ENCODE data around the gene RAB31. TPM values are rescaled to one million over a fixed set of nuclear protein-coding genes. Genes with fewer than 3 reads are reported as not detected.

RAB31 gene
- total and polyA plus RNA-seq, 2 of the 13 experiments (the other 11 are each of a cell fraction or from before 2014, with no cell fraction given) = 1.1 to 1.7 TPM

- FAIRE-seq = no peak
- Histone ChIP-seq H3K36me3 (replicated peaks in 1 of 2; ENCODE audit: control insufficient read depth in 1 of 2, insufficient read depth in 2 of 2, low read length in 2 of 2) (no peaks in the 10 kb centered on the region), H4K20me1 (ENCODE audit: insufficient read depth, low read length) (no peaks in the 10 kb centered on the region), H3K9ac (ENCODE audit: insufficient read depth, low read depth, low read length) (no peak overlapping the region), H3K4me2 (ENCODE audit: low read depth, low read length) (no peak overlapping the region), H3K4me3 (replicated peaks in 1 of 3; ENCODE audit: insufficient read depth in 1 of 3, low read depth in 2 of 3, low read length in 3 of 3) (no peak overlapping the region), H3K4me1 (ENCODE audit: insufficient read depth, low read length) (no peaks in the 10 kb centered on the region), H3K27me3 (ENCODE audit: control insufficient read depth in 1 of 2, insufficient read depth in 2 of 2, low read length in 2 of 2) (peaks cover 0 to 3% of the 10 kb centered on the region in 2 experiments; a peak in 1 of 5 replicates), H3K27ac (ENCODE audit: extremely low read length, insufficient read depth, low read length) (no peak overlapping the region), H3K79me2 (ENCODE audit: insufficient read depth, low read length) (no peaks in the 10 kb centered on the region), H2AFZ (ENCODE audit: low read length) (no peak overlapping the region), H3K9me3 (ENCODE audit: low read length) (no peaks in the 10 kb centered on the region)
- POLR2A ChIA-PET = no interaction called here
- in situ Hi-C loops (cut with HindIII; ENCODE audit: extremely low pct_ligation_motif_present, low pct_unique_long_range_greater_than_20kb) = no loop called here
- 77% methylated on average over 8 of the region's 8 CpGs for WGBS (ENCODE audit: low lambda C conversion rate)
- ATAC-seq = no peak
- intact Hi-C loops (cut with micrococcal nuclease; ENCODE audit: unreplicated experiment) = no loop called here
- no peak for DNase-seq (ENCODE audit: low spot score)
- no TSS peak for BruUV-seq (replicated peaks)
- TF ChIP-seq ZNF180 (CRISPR knock-in tag; IDR thresholded peaks at IDR 0.05; ENCODE audit: borderline replicate concordance, low read depth) = no peak
- TF ChIP-seq ZNF572 (CRISPR knock-in tag; IDR thresholded peaks at IDR 0.05) = no peak
- TF ChIP-seq ZNF652 (CRISPR knock-in tag; IDR thresholded peaks at IDR 0.05; ENCODE audit: borderline replicate concordance, low read depth) = no peak
- no peak for TF ChIP-seq SMC3 (IDR thresholded peaks at IDR 0.05; ENCODE audit: low read length)
- TF ChIP-seq GABPB1 (CRISPR knock-in tag; IDR thresholded peaks at IDR 0.05) = no peak
- TF ChIP-seq ZNF335 (CRISPR knock-in tag; IDR thresholded peaks at IDR 0.05) = no peak
- peak; percentile 80 for TF ChIP-seq MNT (IDR thresholded peaks at IDR 0.05)
- TF ChIP-seq ZNF264 (CRISPR knock-in tag; IDR thresholded peaks at IDR 0.05) = no peak
- no peak for TF ChIP-seq ISX (CRISPR knock-in tag; conservative IDR thresholded peaks at IDR 0.05)
- TF ChIP-seq MIER2 (CRISPR knock-in tag; IDR thresholded peaks at IDR 0.05) = no peak
- TF ChIP-seq E2F2 (CRISPR knock-in tag; IDR thresholded peaks at IDR 0.05; ENCODE audit: borderline replicate concordance) = no peak
- peak in 1 of 2 experiments; percentile 40; a peak in 1 of 4 replicates for TF ChIP-seq MAFK (conservative IDR thresholded peaks at IDR 0.05 in 1 of 2, IDR thresholded peaks at IDR 0.05 in 1 of 2; ENCODE audit: low read length in 2 of 2)
- no peak for TF ChIP-seq POLR2AphosphoS5 (IDR thresholded peaks at IDR 0.05; ENCODE audit: low read depth, low read length)
- CTCF ChIA-PET (ENCODE audit: low intra/inter-chr PET ratio, low total read pairs) = no interaction called here
Measured at GRCh38 chr18:9758624-9759075, 50.5 kb downstream of the RAB31 start.
